Measurements from ENCODE around the gene TBL2. TPM values are rescaled to one million over a fixed set of nuclear protein-coding genes. Genes with fewer than 3 reads are reported as not detected.
"Not testable (repeated sequence)": the region's sequence is repeated elsewhere in the genome, so short reads cannot be mapped to it uniquely, and the experiment has no call there.

TBL2 gene
- polyA plus RNA-seq, 1 donor from 2014 or later, result 38.6 TPM

GRCh38 chr7:73550093-73550492 is 28.3 kb downstream of the TBL2 start:
- H3K36me3 ChIP-seq (ENCODE audit: insufficient read depth, low read length); H4K20me1 ChIP-seq (ENCODE audit: insufficient read depth): not testable (repeated sequence)

GRCh38 chr7:73549176-73549575 is 29.2 kb downstream of the TBL2 start:
- no peaks in the 10 kb centered on the region for H4K20me1 ChIP-seq (ENCODE audit: insufficient read depth)
- H2AFZ ChIP-seq (ENCODE audit: low read depth, low read length), result no peak overlapping the region
- TF ChIP-seq REST (IDR thresholded peaks at IDR 0.05; ENCODE audit: borderline replicate concordance) (no peak), EP300 (conservative IDR thresholded peaks at IDR 0.05; ENCODE audit: poor library complexity, severe bottlenecking) (no peak), EZH2 (IDR thresholded peaks at IDR 0.05; ENCODE audit: borderline replicate concordance, insufficient read depth, low read length, poor library complexity, severe bottlenecking) (no peak), SMC3 (conservative IDR thresholded peaks at IDR 0.05; ENCODE audit: poor library complexity) (no peak), MXI1 (conservative IDR thresholded peaks at IDR 0.05; ENCODE audit: poor library complexity, severe bottlenecking) (no peak), RAD21 (conservative IDR thresholded peaks at IDR 0.05) (no peak), TAF1 (IDR thresholded peaks at IDR 0.05; ENCODE audit: low read depth) (no peak)
- H3F3A ChIP-seq (ENCODE audit: insufficient read depth, low read length, poor library complexity, severe bottlenecking), result no peaks in the 10 kb centered on the region
- H3K9ac ChIP-seq (ENCODE audit: low read length), result no peak overlapping the region
- peaks cover 4% of the 10 kb centered on the region for H3K36me3 ChIP-seq (ENCODE audit: insufficient read depth, low read length)
- H3K79me2 ChIP-seq (replicated peaks; ENCODE audit: insufficient read depth, low read length), result peaks cover 7% of the 10 kb centered on the region
- H3K9me2 ChIP-seq (ENCODE audit: insufficient read depth, low read length), result no peaks in the 10 kb centered on the region
- H3K9me3 ChIP-seq (ENCODE audit: low read length), result no peaks in the 10 kb centered on the region
- no peaks in the 10 kb centered on the region for H3K27me3 ChIP-seq (ENCODE audit: insufficient read depth, low read depth, low read length)
- no peak overlapping the region for H3K27ac ChIP-seq (ENCODE audit: low read length)
- H3K4me3 ChIP-seq (ENCODE audit: low read length), result no peak overlapping the region
- no peak overlapping the region for H3K4me2 ChIP-seq (ENCODE audit: low read length)

More at GRCh38 chr7:73550093-73550492, 28.3 kb downstream of the TBL2 start:
- H3K27me3 ChIP-seq (ENCODE audit: insufficient read depth, low read depth, low read length); H3K9me3 ChIP-seq (ENCODE audit: low read length); H3K4me3 ChIP-seq (ENCODE audit: low read length); H2AFZ ChIP-seq (ENCODE audit: low read depth, low read length); H3F3A ChIP-seq (ENCODE audit: insufficient read depth, low read length, poor library complexity, severe bottlenecking); H3K9ac ChIP-seq (ENCODE audit: low read length); H3K27ac ChIP-seq (ENCODE audit: low read length); H3K4me2 ChIP-seq (ENCODE audit: low read length); H3K9me2 ChIP-seq (ENCODE audit: insufficient read depth, low read length): not testable (repeated sequence)
- H3K79me2 ChIP-seq (replicated peaks; ENCODE audit: insufficient read depth, low read length), result peaks cover 16% of the 10 kb centered on the region

- Histone ChIP-seq H3K9ac (ENCODE audit: low read length) (no peak overlapping the region), H3K4me3 (ENCODE audit: low read length) (no peak overlapping the region), H3K9me3 (ENCODE audit: low read length) (no peaks in the 10 kb centered on the region), H3K9me2 (ENCODE audit: insufficient read depth, low read length) (no peaks in the 10 kb centered on the region), H3F3A (ENCODE audit: insufficient read depth, low read length, poor library complexity, severe bottlenecking) (no peaks in the 10 kb centered on the region), H3K4me2 (ENCODE audit: low read length) (no peak overlapping the region), H4K20me1 (ENCODE audit: insufficient read depth) (no peaks in the 10 kb centered on the region), H2AFZ (ENCODE audit: low read depth, low read length) (no peak overlapping the region), H3K27ac (ENCODE audit: low read length) (no peak overlapping the region), H3K27me3 (ENCODE audit: insufficient read depth, low read depth, low read length) (no peaks in the 10 kb centered on the region), H3K79me2 (replicated peaks; ENCODE audit: insufficient read depth, low read length) (no peaks in the 10 kb centered on the region), H3K36me3 (ENCODE audit: insufficient read depth, low read length) (peaks cover 4% of the 10 kb centered on the region)
- TF ChIP-seq EZH2 (IDR thresholded peaks at IDR 0.05; ENCODE audit: borderline replicate concordance, insufficient read depth, low read length, poor library complexity, severe bottlenecking) (no peak), RAD21 (conservative IDR thresholded peaks at IDR 0.05) (no peak), CTCF (IDR thresholded peaks at IDR 0.05; ENCODE audit: poor library complexity, severe bottlenecking) (no peak), TAF1 (IDR thresholded peaks at IDR 0.05; ENCODE audit: low read depth) (no peak), SMC3 (conservative IDR thresholded peaks at IDR 0.05; ENCODE audit: poor library complexity) (no peak), POLR2AphosphoS5 (IDR thresholded peaks at IDR 0.05) (no peak), EP300 (conservative IDR thresholded peaks at IDR 0.05; ENCODE audit: poor library complexity, severe bottlenecking) (no peak), MXI1 (conservative IDR thresholded peaks at IDR 0.05; ENCODE audit: poor library complexity, severe bottlenecking) (no peak), REST (IDR thresholded peaks at IDR 0.05; ENCODE audit: borderline replicate concordance) (no peak)
Measured at GRCh38 chr7:73547841-73548240, 30.5 kb downstream of the TBL2 start.

Measured in neural cell (in vitro differentiated cells).